Small intestine (tissue), 7 donors: Measurements from ENCODE around the gene IGF2R. TPM values are rescaled to one million over a fixed set of nuclear protein-coding genes. Genes with fewer than 3 reads are reported as not detected.
"Not testable (repeated sequence)": the region's sequence is repeated elsewhere in the genome, so short reads cannot be mapped to it uniquely, and the experiment has no call there.

Experiments used
- DNase-seq, 2 donors: peaks; one replicate each; pipeline versions ENCODE4 v3.0.0 to v3.0.0-alpha.2; 2013
- FAIRE-seq: peaks from 2 replicates; lab custom pipeline; 2012; peaks lifted over from hg19 to GRCh38; lab: Jason Lieb, UNC
- H3K27ac ChIP-seq, 3 donors: one replicate each; pipeline ENCODE4 v1.5.1; 2013; ENCODE audit warnings: low read length in 2 of 3, mild to moderate bottlenecking in 2 of 3, control low read depth in 1 of 3, inconsistent platforms in 1 of 3, low read depth in 1 of 3, moderate library complexity in 1 of 3
- H3K27me3 ChIP-seq, 3 donors: one replicate each; pipeline ENCODE4 v1.6.1; 2013; ENCODE audit warnings: low read length in 3 of 3, inconsistent platforms in 1 of 3; ENCODE audit not compliant: control insufficient read depth in 3 of 3, insufficient read depth in 3 of 3
- H3K36me3 ChIP-seq, 3 donors: one replicate each; pipeline ENCODE4 v1.6.1; 2013; ENCODE audit warnings: low read length in 3 of 3, inconsistent platforms in 1 of 3, low read depth in 1 of 3, mild to moderate bottlenecking in 1 of 3, moderate library complexity in 1 of 3; ENCODE audit not compliant: control insufficient read depth in 3 of 3, insufficient read depth in 2 of 3
- H3K4me1 ChIP-seq, 3 donors: one replicate each; pipeline ENCODE4 v1.6.1; 2013; ENCODE audit warnings: low read length in 2 of 3, inconsistent platforms in 1 of 3, low read depth in 1 of 3, mild to moderate bottlenecking in 1 of 3, moderate library complexity in 1 of 3; ENCODE audit not compliant: control insufficient read depth in 3 of 3, insufficient read depth in 2 of 3
- H3K4me3 ChIP-seq, 3 donors: one replicate each; pipeline ENCODE4 v1.5.1; 2013; ENCODE audit warnings: low read length in 3 of 3, control low read depth in 1 of 3, inconsistent platforms in 1 of 3, low read depth in 1 of 3, mild to moderate bottlenecking in 1 of 3, moderate library complexity in 1 of 3
- H3K9me3 ChIP-seq, 2 donors: one replicate each; pipeline ENCODE4 v1.6.1; 2013; ENCODE audit warnings: low read depth in 1 of 2, low read length in 1 of 2; ENCODE audit not compliant: control insufficient read depth in 2 of 2, insufficient read depth in 1 of 2
- WGBS, 3 donors: extraction: QIAGEN DNeasy Blood & Tissue Kit; methylation state at CpG; one replicate each; pipeline ENCODE4 v1.1.7; 2013; 5-methylcytosine and 5-hydroxymethylcytosine counted together
- polyA plus RNA-seq, 4 donors: library from polyadenylated mRNA; stranded (reverse) in 3 of 4; unstranded in 1 of 4; fragments of 200-250 nt in 3 of 4; fragments of 120-200 nt in 1 of 4; gene quantifications; one replicate each; pipeline versions ENCODE4 v1.2.1 to v1.2.3, GENCODE V29; 2013
- donor health status: healthy with polysubstance abuse.
- donor health status: control.
- donor health status: control.
- donor health status: Bipolar disorder and iron deficiency.
- donor health status: healthy.

The IGF2R gene
- polyA plus RNA-seq, 4 donors = 4.9 to 111 (median 14.7) TPM

DNA sequence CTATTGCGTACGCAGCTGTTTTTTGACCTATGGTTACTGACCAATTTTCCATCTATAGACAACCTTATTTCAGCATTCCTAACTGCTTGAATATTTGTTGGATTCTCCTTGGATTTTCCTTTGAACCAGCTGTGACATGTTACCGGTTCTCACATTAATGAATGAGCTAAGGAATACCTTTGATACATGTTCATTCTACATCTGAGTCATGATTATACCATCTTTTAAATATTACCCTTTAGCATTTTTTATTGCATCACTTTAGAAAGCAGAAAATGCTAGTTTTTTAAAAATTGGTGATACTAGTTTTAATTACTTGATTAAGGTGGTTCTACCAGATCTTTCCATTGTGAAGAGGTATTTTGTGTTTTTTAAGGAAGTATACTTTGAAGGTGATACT lies 1.9 kb upstream of the IGF2R start:
- H3K27ac ChIP-seq = no peak overlapping the region
- H3K4me1 ChIP-seq = peaks cover 0 to 20% (median 7%) of the 10 kb centered on the region in 3 donors
- DNase-seq = no peak
- 79 to 90% (median 90%) methylated on average over 3 of the region's 3 CpGs for WGBS, 3 donors
- peaks cover 0 to 21% (median 0%) of the 10 kb centered on the region in 3 donors for H3K27me3 ChIP-seq
- no peak overlapping the region for H3K4me3 ChIP-seq
- peaks cover 0 to 7% (median 0%) of the 10 kb centered on the region in 3 donors for H3K36me3 ChIP-seq
- no peak for FAIRE-seq
- no peaks in the 10 kb centered on the region for H3K9me3 ChIP-seq

DNA sequence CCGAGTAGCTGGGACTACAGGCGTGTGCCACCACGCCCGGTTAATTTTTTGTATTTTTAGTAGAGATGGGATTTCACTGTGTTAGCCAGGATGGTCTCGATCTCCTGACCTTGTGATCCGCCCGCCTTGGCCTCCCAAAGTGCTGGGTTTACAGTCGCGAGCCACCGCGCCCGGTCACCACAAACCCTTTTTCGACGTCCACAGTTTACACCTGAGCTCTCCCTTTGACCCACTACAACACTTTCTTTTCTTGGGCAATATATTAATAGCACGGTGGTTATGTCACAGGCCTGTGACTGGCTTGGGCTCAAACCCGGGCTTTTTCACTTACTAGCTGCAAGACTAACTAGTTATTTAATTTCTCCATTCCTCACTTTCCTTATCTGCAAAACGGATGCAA lies 1.3 kb upstream of the IGF2R start:
- DNase-seq, H3K36me3 ChIP-seq, H3K9me3 ChIP-seq, H3K27ac ChIP-seq, FAIRE-seq, H3K4me3 ChIP-seq: not testable (repeated sequence)
- 87 to 90% (median 89%) methylated on average over 16 to 17 of the region's 17 CpGs for WGBS, 3 donors
- H3K4me1 ChIP-seq = peaks cover 0 to 23% (median 10%) of the 10 kb centered on the region in 3 donors
- peaks cover 0 to 18% (median 0%) of the 10 kb centered on the region in 3 donors for H3K27me3 ChIP-seq

GRCh38 chr6:159969204-159969912 lies 476 bp downstream of the IGF2R start:
- peaks cover 0 to 15% (median 0%) of the 10 kb centered on the region in 3 donors for H3K27me3 ChIP-seq
- 0 to 1% (median 1%) methylated on average over 50 to 91 of the region's 91 CpGs for WGBS, 3 donors
- peaks cover 0 to 9% (median 0%) of the 10 kb centered on the region in 3 donors for H3K36me3 ChIP-seq
- peak overlapping the region; percentile 76 to 100 (median 95) for H3K4me3 ChIP-seq
- FAIRE-seq (no peak), DNase-seq (peak; percentile 23 to 77)
- no peaks in the 10 kb centered on the region for H3K9me3 ChIP-seq
- peaks cover 0 to 29% (median 14%) of the 10 kb centered on the region in 3 donors for H3K4me1 ChIP-seq
- peak overlapping the region; percentile 67 to 95 (median 77) for H3K27ac ChIP-seq

GRCh38 chr6:159969921-159970320 lies 1.0 kb downstream of the IGF2R start:
- Histone ChIP-seq H3K36me3 (peaks cover 0 to 10% (median 0%) of the 10 kb centered on the region in 3 donors), H3K9me3 (no peaks in the 10 kb centered on the region), H3K4me1 (peaks cover 0 to 29% (median 17%) of the 10 kb centered on the region in 3 donors), H3K4me3 (peak overlapping the region; percentile 76 to 100 (median 95)), H3K27ac (peak overlapping the region in 2 of 3 donors; percentile 67 to 95), H3K27me3 (peaks cover 0 to 12% (median 0%) of the 10 kb centered on the region in 3 donors)
- DNase-seq (peak; percentile 80 to 85), FAIRE-seq (no peak)
- 3 to 11% (median 9%) methylated on average over 8 of the region's 8 CpGs for WGBS, 3 donors

DNA sequence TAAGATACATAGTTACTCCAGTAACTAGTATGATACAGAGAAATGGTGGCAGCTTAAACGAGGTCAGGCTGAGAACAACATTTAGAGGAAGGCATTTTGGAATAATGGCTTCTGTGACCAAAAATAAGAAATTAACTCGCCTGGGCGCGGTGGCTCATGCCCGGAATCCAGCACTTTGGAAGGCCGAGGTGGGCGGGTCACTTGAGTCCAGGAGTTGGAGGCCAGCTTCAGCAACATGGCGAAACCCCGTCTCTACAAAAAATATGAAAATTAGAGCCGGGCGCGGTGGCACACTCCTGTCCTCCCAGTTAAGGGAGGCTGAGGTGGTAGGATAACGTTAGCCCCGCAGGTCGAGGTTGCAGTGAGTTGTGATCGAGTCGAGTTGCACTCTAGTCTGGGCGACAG lies 1.8 kb downstream of the IGF2R start:
- Histone ChIP-seq H3K27me3 (peaks cover 0 to 7% (median 0%) of the 10 kb centered on the region in 3 donors), H3K9me3 (no peaks in the 10 kb centered on the region), H3K27ac (peak overlapping the region in 1 of 3 donors; percentile 95), H3K4me3 (peak overlapping the region in 1 of 3 donors; percentile 76), H3K36me3 (peaks cover 0 to 15% (median 0%) of the 10 kb centered on the region in 3 donors), H3K4me1 (peaks cover 0 to 29% (median 21%) of the 10 kb centered on the region in 3 donors)
- WGBS, 3 donors = 85 to 90% (median 90%) methylated on average over 18 of the region's 18 CpGs
- FAIRE-seq (no peak), DNase-seq (no peak)

DNA sequence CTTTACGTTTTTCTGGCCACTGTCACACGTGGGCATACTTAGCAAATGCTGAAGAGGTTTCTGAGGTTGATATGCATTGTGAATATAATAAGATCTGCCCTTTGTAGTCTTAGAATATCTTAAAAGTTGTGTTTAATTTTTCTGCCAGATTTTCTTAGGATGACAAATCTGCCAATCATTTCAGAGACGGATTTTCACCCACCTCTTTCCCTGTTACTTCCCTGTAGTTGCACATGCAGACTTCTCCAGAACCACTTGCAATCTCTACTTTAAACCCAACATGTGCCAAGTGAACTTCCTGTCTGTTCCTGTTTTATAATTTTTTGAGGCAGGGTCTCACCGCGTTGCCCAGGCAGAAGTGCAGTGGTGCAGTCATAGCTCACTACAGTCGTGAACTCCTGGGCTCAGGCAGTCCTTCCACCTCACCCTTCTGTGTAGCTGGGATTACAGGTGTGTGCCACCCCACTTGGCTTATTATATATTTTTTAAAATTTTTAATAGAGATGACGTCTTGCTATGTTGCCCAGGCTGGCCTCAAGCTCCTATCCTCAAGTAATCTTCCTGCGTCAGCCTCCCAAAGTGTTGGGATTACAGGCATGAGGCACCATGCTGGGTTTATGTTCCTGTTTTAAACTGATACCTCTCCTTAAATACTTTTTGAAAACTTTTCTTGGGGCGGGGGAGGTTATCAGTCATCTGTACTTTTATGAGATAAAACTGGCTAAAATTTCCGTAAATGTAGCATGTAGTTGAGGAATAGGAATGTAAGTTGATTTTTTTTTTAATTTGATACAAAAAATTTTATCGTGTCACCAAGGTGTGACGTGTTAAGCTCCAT lies 2.7 kb downstream of the IGF2R start:
- H3K9me3 ChIP-seq = no peaks in the 10 kb centered on the region
- FAIRE-seq = no peak

DNA sequence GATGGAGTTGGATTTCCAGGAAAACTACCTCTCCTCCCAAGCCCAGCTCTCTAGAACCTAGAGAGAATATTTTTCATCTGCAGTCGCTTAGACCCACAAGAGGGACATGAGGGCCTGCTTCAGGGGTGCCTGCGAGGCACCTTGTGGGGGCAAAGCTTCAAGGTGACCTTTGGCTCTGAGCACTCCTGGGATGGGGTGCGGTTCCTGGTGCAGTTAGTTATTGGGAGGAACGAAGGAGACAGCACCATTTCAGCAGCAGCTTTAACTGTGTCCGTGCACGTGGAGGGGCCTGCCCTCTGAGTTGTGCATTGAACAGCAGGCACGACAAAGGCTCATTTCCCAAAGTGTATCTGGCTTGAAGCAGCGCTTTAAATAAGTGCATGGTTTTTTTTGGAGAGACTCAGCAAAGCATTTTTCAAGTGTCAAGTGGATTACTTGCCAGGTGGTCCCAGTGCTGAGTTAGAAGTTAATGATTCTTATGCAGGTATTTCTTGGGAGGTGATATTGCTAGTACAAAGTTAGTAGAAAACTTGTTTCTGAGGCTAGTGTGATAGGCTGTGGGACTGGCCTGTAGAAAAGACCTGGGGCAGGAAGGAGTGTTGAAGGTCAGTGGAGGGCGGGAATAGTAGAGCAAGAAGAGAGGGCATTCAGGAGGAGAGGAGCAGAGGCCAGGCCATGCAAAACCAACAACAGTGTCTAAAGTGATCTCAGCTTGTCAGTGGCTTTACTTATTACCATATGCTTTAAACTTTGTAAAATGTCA lies 3.8 kb downstream of the IGF2R start:
- no peak overlapping the region for H3K27ac ChIP-seq

More for the DNA sequence above, 2.7 kb downstream of the IGF2R start:
- Histone ChIP-seq H3K4me3 (no peak overlapping the region), H3K27me3 (no peaks in the 10 kb centered on the region), H3K36me3 (peaks cover 0 to 15% (median 0%) of the 10 kb centered on the region in 3 donors), H3K4me1 (peaks cover 0 to 29% (median 21%) of the 10 kb centered on the region in 3 donors), H3K27ac (no peak overlapping the region)
- DNase-seq = no peak
- WGBS, 3 donors = 89 to 90% (median 90%) methylated on average over 12 of the region's 12 CpGs

More for the DNA sequence above, 3.8 kb downstream of the IGF2R start:
- Histone ChIP-seq H3K36me3 (peaks cover 0 to 17% (median 0%) of the 10 kb centered on the region in 3 donors), H3K9me3 (no peaks in the 10 kb centered on the region), H3K4me3 (no peak overlapping the region), H3K4me1 (peaks cover 0 to 31% (median 29%) of the 10 kb centered on the region in 3 donors), H3K27me3 (no peaks in the 10 kb centered on the region)
- WGBS, 3 donors = 53 to 76% (median 60%) methylated on average over 9 of the region's 9 CpGs
- FAIRE-seq (no peak), DNase-seq (no peak)
